SHP77 treated with DMSO at 0.1 percent for 48 hours (cell line): ENCODE data around the gene DTWD1.
"Not testable (repeated sequence)": the region's sequence is repeated elsewhere in the genome, so short reads cannot be mapped to it uniquely, and the experiment has no call there.

Experiments used
- DNase-seq: peaks from one replicate; lab custom pipeline; 2025; lab: John Stamatoyannopoulos, UW

DTWD1 gene

DNA sequence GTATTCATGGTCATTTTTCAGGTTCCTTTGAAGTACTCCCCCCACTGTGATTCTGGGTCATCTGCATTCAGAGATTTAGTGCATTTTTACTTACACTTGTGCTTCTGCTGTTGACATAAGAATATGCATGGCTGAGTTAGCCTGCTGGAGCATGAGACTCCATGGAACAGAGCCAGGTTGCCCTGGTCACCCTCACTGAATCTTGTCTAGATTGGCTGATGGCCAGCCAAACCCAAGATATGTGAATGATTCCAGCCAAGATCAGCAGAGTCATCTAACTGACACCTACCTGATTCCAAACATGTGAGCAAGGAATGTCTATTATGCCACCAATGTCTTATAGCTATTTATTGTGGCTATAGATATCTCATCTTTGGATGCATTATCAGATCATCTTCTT lies 25.1 kb downstream of the DTWD1 start:
- peak; percentile 17 for DNase-seq

DNA sequence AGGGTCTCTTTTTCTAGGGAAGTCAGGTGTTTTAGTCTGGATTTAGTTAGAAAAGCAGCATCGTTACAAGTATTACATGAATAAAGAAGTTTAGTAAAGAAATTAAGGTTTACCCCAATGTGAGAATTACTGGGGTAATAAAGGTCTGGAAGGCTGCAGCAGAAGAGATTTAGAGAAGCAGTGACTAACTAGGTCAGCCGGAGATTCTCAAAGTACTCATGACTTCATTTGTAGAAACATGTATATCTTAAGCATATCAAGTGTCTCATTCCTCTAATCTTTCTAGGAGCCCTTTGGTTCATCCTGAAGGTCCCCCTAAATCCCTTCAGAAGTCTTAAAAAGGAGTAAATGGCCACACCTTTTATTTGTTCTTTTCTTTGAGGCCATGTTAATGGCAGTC lies 26.0 kb downstream of the DTWD1 start:
- no peak for DNase-seq

DNA sequence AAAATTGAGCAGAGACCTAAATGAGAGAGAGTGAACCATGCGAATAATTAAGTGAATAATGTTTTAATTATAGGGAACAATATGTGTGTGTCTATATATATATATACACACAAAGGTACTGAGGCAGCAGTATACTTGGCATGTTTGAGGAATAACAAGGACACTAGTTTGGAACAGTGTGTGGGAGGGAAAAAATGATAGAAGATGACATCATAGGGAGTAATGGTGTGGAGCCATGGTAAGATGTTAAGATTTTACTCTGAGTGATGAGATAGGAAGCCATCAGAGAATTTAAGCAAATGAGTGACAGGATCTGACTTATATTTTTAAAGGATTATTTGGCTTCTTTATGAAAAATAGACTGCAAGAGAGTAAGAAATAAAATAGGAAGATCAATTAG lies 29.1 kb downstream of the DTWD1 start:
- DNase-seq = no peak

DNA sequence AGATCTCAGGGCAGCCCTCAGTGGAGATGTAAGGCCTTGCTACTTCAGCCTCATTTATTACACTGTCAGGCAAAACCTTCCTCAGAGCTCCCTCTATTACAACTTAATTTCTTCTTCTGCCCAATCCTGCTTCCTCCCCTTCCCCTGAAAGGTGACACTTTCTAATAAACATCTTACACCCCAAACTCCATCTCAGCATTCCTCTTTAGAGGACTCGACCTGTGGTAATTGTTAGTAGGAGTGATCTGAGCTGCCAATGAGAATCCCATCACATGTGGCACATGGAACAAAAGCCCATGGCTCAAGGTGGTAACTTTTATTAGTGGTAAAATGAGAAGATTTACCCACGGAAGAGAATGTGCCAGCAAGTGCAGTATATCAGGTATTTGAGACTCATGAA lies 29.8 kb downstream of the DTWD1 start:
- no peak for DNase-seq

DNA sequence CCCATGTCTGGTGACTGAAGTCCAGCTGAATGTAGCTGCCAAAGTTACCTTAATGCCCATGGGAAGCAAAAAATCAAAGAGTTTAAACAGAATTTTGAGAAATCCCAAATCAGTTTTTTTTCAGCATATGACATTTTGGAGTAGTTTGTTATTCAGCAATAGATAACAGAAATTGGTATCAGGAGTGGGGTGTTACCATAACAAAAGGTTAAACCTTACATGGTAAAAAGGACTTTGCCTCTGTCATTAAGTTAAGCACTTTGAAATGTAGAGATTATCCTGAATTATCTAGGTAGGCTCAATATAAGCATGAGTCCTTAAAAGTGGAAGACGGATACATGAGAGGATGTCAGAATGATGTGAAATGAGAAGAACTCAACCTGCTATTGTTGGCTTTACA lies 32.1 kb downstream of the DTWD1 start:
- DNase-seq = no peak

DNA sequence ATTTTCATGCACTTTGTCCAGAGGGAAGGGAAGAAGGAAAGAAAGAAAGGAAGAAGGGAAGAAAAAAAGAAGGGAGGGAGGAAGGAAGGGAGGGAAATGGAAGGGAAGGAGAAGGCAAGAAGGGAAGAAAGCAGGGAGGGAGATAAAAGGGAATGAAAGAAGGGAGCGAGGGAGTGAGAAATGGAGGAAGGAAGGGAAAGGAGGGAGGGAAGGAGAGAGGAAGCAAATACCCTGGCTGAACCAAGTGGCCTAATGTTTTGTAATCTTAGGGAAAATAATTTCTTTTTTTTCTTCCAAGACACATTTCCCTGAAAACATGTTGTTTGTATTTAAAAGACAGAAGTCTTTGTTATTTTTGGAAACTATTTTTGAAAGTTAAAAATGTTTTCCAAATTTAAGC lies 35.9 kb downstream of the DTWD1 start:
- no peak for DNase-seq

DNA sequence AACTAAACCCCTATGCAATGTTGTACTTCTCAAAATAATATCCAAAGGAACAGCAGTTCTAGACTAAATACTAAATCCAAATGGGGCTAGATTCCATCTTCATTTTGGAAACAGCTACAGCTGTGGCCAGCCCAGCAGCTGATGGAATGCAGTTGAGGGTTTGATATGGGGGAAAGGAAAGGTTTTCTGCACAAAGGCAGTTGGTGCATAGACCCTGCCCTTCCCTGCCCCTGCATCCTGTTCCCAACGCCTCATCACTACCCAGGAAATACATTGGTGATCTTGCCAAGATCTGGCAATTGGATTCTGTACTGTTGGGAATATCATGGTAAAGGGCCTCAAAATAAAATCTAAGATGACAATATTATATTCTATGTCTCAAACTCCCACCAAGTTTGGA lies 43.9 kb downstream of the DTWD1 start:
- DNase-seq = no peak

DNA sequence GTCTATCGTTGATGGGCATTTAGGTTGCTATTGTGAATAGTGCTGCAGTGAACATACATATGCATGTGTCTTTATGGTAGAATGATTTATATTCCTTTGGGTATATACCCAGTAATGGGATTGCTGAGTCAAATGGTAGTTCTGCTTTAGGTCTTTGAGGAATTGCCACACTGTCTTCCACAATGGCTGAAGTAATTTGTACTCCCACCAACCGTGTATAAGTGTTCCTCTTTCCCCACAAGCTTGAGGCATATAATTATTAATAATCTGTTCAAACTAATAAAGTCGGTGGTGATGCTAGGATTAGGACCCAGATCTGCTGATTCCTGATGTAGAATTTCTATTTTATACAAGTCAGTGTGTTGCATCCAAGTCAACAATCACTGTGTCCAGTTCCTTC lies 45.6 kb downstream of the DTWD1 start:
- DNase-seq = not testable (repeated sequence)

DNA sequence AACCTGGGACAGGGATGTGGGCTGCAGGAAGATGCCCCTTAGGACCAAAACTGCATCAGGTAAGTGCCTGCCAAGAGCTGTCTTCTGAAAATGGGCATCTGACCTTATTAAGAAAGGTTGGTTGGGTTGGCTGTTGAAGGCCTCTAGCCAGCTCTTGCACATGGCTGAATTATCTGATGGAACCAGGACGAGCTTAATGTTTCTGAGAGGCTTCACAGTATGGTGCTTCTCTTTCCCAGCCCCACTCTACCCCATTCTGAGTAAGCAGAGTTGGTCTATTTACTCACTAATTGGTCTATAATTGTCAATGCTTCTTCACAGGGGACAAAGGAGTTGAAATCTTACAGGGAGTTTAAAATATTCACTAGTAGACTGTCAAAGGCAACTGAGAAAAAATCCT lies 48.4 kb downstream of the DTWD1 start:
- no peak for DNase-seq

DNA sequence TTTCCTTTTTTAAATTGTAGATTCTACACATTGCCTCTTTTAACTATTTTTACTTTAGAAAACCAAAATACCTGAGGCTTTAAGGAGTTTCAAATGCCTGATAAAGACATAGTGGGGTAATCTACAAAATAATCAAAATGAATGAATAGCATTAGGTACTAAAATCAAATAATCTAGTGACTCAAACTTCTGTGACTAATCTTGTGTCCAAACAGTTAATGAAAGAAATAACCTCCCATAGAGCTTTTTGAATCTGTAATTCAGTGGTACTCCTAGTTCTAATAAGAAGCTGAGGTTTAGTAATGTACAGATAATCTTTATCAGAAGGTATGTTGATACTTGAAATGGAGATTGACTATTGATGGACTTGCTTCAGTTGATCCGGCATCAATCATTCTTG lies 53.0 kb downstream of the DTWD1 start:
- no peak for DNase-seq

DNA sequence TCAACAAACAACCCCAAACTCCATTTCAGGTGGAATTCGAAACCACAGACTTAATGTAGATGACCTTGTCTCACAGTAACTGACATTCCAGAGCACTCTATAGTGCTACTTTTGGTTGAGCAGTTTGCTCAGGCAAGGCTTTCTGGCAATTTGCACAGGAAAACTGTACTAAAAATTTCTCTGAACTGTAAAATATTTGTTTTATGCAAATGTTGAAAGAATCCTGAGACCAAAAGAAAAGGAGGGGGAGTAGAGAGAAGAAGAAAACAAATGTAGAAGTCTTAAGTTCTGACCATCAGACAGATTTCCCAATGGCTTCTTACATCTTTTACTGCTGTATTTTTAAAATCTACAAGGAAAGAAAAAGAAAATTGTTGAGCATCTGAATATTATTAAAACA lies 53.5 kb downstream of the DTWD1 start:
- DNase-seq = no peak

DNA sequence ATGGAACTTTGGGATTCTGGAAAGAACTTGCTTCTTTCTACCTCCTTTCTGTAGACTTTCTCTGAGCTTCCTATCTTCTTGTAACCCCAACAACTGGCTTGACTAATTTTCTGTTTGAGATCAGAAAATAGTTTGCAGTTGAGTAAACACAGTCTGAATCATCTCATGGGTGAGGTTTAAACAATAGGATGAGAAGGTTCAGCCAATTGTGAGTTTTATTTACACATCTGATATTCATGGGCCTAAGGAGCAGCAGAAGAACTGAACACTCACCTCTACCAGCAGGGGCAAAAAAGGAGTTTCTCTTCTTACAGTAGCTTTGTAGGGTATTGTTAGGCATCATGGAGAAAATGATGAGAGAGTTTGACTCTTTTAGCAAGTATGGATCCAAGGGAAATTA lies 54.2 kb downstream of the DTWD1 start:
- no peak for DNase-seq

DNA sequence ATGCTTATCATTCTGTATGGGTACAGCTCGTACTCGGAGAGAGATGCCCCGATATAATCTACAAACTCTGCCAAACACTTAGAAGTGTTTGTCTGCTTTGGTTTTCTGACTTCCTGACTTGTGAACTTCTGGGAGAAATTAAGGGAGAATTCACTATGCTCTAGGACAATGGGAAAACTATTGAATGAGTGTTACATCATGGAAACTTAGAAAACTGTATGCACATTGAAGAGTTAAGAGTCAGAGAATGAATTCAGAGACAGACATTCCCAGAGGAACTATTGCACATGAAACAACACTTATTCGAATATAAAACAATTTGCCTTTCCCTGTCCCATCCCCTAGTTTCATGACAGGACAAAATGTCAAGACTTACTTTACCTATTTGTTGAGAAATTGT lies 57.8 kb downstream of the DTWD1 start:
- no peak for DNase-seq

DNA sequence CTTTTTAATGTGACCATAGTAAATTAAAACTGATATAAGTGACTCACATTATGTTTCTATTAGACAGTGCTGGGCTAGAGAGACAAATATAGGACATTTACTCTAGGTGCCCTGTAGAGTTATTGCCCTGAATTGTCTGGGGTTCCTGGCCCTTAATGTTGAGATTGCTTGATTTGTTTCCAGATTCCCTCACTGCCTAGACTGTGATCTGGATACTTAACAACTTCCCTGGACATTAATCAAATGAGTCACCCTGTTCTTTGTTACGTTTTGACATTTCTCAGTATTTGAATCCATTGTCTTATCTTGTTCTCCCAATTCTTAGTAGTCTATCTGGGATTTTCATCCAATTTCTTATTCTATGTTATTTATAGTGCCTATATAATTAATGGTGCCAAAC lies 65.8 kb downstream of the DTWD1 start:
- DNase-seq = no peak

DNA sequence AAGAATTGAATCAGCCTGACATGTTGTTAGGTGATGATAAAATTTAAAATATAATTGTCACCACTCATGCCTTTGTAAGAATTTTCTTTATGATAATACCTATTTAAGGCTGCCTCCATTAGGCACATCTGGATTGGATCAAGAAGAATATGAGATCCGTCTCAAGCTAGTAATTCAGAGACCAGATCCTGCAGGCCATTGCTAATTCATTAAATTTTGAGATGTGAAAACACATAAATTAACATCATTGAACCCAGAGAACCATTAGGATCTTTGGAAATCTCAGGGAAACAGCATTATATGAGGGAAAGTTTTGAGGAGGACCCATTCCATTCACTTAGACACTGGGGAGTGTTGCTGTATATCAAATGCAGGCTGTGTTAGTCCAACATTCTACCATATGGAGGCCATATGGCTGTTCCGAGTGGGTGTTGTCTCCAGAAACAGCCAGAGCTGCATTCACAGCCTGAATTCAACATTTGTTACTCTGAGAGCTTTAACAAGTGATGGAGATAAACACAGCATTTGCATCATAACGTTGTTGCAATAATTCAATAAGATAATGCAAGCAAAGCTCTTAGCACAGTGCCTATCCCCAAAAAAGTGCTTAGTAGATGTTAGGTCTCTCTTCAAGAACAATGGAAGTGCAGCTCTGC lies 67.4 kb downstream of the DTWD1 start:
- no peak for DNase-seq

DNA sequence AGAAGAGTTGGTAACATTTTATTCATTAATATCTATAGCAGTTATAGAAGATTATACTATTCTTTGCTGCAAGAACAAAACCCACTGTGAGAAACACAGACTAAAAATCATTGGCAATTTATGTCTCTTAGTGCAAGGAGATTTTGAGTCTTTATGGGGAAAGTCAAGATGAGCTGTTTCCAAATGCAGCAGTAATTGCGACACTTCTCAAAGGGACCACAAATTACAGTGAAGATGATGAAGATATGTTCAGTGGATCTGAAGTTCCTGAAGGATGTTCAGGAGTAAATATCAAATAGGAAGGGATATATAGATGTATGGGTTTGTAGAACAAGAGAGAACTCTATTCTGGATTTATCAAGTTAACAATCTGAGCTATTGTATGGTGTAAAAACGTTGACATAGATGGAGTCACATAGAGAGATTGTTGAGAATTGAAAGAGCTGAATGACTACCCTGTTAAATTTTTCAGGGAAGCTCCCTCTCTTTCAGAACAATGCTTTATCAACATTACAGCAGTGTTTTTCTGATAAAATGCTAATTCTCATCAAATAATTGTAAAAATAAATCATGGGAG lies 71.8 kb downstream of the DTWD1 start:
- no peak for DNase-seq

DNA sequence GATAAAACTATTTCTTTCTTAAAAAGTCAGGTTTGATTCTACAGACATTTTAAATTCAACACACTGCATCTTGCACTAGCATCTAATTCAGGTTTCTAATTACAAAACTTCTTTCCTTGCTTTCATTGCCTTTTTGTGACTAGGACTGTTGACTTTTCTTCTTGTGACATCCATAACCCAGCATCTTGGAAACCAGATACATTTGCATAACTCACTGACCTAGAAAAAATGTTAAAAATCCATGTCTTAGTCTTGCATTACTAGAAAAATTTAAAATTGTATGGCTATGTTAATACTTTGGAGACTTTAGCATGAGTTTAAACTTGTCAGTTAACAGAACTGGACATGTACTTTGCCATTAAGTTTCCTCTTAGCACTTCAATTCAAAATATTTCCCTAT lies 72.7 kb downstream of the DTWD1 start:
- DNase-seq = no peak

DNA sequence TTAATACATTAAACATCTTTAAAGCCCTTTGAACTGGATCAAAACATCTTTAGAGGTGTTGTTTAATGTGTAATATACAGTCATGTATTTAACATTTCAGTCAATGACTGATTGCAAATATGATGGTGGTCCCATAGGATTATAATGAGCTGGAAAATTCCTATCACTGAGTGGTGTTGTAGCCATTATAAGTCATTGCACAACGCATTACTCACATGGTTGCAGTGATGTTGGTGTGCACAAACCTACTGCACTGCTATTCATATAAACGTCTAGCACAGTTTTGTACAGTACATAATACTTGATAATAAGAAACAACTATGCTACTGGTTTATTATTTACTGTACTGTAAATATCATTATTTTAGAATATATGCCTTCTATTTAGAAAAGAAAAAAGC lies 75.6 kb downstream of the DTWD1 start:
- no peak for DNase-seq

DNA sequence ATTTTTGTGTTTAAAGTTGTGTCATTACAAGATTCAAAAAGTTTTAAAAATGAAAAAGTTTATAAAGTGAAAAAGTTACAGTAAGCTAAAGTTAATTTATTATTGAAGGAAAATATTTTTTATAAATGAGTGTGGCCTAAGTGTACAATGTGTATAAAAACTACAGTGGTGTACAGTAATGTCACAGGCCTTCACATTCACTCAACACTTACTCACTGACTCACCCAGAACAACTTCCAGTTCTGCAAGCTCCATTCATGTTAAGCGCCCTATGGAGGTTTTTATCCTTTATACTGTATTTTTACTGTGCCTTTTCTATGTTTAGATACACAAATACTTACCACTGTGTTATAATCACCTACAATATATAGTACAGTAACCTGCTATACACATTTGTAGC lies 76.3 kb downstream of the DTWD1 start:
- DNase-seq = no peak

DNA sequence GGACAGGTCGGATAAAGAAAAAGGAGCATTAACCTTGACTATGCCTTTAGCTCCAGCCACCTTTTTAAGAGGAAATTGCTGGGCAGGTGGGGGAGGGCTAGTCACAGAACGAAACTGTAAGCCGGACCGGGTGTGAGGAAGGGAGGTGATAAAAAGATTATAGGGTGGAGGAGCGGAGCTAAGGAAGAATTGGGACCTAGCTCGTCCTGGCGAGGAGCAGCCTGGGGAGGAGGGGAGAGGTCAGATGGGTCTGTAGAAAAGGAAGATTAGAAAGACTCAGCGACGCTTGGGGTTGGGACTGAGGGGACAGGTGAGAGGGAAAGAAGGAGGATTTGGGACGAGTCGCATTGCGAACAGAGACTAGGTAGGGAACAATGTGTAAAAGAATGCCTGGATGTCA lies 82.1 kb downstream of the DTWD1 start:
- not testable (repeated sequence) for DNase-seq
